ENCODE data around the gene HOXC9.

The HOXC9 gene

GRCh38 chr12:53988541-53989226, 11.3 kb upstream of the HOXC9 start:
- DNase-seq (ENCODE audit: low read depth) = no peak

- no peak for DNase-seq (ENCODE audit: low read depth)
Measured at GRCh38 chr12:53989227-53990113, 10.5 kb upstream of the HOXC9 start.

- DNase-seq (ENCODE audit: low read depth) = no peak
Measured at GRCh38 chr12:53990311-53991076, 9.5 kb upstream of the HOXC9 start.

GRCh38 chr12:53991077-53991460, 8.9 kb upstream of the HOXC9 start:
- no peak for DNase-seq (ENCODE audit: low read depth)

GRCh38 chr12:53992377-53992889, 7.5 kb upstream of the HOXC9 start:
- DNase-seq (ENCODE audit: low read depth) = no peak

GRCh38 chr12:53993162-53994008, 6.6 kb upstream of the HOXC9 start:
- no peak for DNase-seq (ENCODE audit: low read depth)

GRCh38 chr12:53994009-53994263, 6.0 kb upstream of the HOXC9 start:
- no peak for DNase-seq (ENCODE audit: low read depth)

- DNase-seq (ENCODE audit: low read depth) = no peak
Measured at GRCh38 chr12:53994264-53995001, 5.5 kb upstream of the HOXC9 start.

GRCh38 chr12:53995002-53995377, 5.0 kb upstream of the HOXC9 start:
- no peak for DNase-seq (ENCODE audit: low read depth)

- no peak for DNase-seq (ENCODE audit: low read depth)
Measured at GRCh38 chr12:53995378-53996239, 4.4 kb upstream of the HOXC9 start.

- DNase-seq (ENCODE audit: low read depth) = no peak
Measured at GRCh38 chr12:53996240-53997203, 3.4 kb upstream of the HOXC9 start.

- DNase-seq (ENCODE audit: low read depth) = no peak
Measured at GRCh38 chr12:53997204-53998109, 2.5 kb upstream of the HOXC9 start.

- DNase-seq (ENCODE audit: low read depth) = no peak
Measured at GRCh38 chr12:53998110-53998899, 1.7 kb upstream of the HOXC9 start.

- no peak for DNase-seq (ENCODE audit: low read depth)
Measured at GRCh38 chr12:53998900-53999236, 1.1 kb upstream of the HOXC9 start.

GRCh38 chr12:53999559-54000115, 324 bp upstream of the HOXC9 start:
- DNase-seq (ENCODE audit: low read depth) = no peak

- DNase-seq (ENCODE audit: low read depth) = no peak
Measured at GRCh38 chr12:54001283-54002187, 1.6 kb downstream of the HOXC9 start.

All from activated gamma-delta T cell treated with anti-CD3 and anti-CD28 coated beads, Interleukin-2, amount 50 U/mL, for 16 hours (primary cell).